GM13976 (cell line): ENCODE data around the gene AGBL1.

Source experiments
- DNase-seq: peaks from one replicate; pipeline ENCODE4 v3.0.0; 2012; ENCODE audit warnings: low spot score
- CTCF ChIP-seq: IDR thresholded peaks from 2 replicates; pipeline ENCODE4 v1.5.1; 2012; ENCODE audit warnings: borderline replicate concordance, mild to moderate bottlenecking; ENCODE audit not compliant: insufficient read depth; ENCODE audit errors: extremely low read depth, missing control alignments, control extremely low read depth
- in situ Hi-C: fragments of 300-500 bp; cut with MboI; formaldehyde crosslinking; loops from one replicate; pipeline ENCODE4 v1.12.0; 2022; ENCODE audit warnings: low sequenced_read_pairs, mixed read lengths, inconsistent platforms; ENCODE audit not compliant: unreplicated experiment

The AGBL1 gene

DNA sequence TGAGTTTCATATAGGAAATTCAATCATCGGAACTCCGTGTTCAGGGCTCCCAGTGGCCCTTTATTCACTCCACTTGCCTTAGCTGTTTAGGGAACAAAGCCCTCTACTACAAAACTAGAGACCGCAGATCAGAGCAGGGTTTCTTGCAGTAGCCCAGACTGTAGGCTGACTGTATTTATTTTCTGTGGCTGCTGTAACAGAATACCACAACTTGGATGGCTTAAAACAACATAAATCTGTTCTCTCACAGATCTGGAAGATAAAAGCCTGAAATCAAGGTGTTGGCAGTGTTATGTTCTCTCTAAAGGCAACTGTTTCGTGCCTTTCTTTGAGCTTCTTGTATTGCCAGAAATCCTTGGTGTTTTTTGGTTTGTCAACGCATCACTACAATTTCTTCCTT lies 479.0 kb downstream of the AGBL1 start:
- DNase-seq, result no peak
- TF ChIP-seq CTCF, result no peak
- in situ Hi-C loops, result no loop called here

DNA sequence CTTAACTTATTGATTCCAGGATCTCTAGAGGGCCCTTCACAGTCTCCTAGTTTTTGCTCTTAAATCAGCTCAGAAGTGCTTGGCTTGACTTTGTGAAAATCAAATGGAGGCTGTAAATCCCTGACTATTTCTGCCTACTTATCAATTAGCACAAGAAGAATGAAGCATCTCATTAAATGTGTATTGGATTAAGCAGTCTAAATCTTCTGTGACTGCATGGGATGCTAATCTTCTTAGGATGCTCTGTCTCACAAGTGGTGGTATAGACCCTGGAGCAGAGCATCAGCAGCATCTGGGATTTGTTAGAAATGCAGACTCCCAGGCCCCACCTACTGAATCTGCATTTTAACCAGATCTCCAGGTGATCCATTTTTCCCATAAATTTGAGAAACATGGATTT lies 488.7 kb downstream of the AGBL1 start:
- no peak for TF ChIP-seq CTCF
- DNase-seq, result no peak
- in situ Hi-C loops, result no loop called here

- in situ Hi-C loops, result no loop called here
- TF ChIP-seq CTCF, result no peak
- DNase-seq, result no peak
These were observed 491.1 kb downstream of the AGBL1 start for GRCh38 chr15:86570738-86571137.

- in situ Hi-C loops, result no loop called here
- no peak for DNase-seq
- no peak for TF ChIP-seq CTCF
These were observed 492.2 kb downstream of the AGBL1 start for GRCh38 chr15:86571873-86572272.

GRCh38 chr15:86572368-86572841 lies 492.7 kb downstream of the AGBL1 start:
- DNase-seq, result no peak
- TF ChIP-seq CTCF, result no peak
- in situ Hi-C loops, result no loop called here

DNA sequence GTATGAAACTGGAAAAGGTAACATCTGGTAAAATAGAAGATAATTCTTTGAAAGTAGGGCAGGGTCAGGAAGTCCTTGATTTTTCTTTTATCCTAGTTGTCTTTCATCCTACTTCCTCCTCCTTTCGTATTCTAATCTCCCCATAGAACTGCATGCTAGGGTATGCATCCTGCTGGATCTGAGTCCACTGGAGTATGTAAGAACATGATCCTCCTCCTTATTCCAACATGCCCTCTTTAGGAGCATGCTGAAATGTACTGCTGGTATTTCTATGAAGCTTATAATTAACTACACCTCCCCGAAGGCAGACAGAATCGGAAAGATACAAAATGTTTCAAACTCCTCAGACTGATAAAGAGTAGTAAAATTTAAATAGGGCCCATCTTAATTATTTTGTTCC lies 493.8 kb downstream of the AGBL1 start:
- no peak for DNase-seq
- no peak for TF ChIP-seq CTCF
- in situ Hi-C loops, result no loop called here

- in situ Hi-C loops, result no loop called here
- no peak for DNase-seq
- no peak for TF ChIP-seq CTCF
These were observed 508.7 kb downstream of the AGBL1 start for GRCh38 chr15:86588413-86588812.
